ENCODE results near the gene AP4B1.

GRCh38 chr1:113876176-113876575, 28.4 kb downstream of the AP4B1 start:
- TF ChIP-seq, protein P1, sequence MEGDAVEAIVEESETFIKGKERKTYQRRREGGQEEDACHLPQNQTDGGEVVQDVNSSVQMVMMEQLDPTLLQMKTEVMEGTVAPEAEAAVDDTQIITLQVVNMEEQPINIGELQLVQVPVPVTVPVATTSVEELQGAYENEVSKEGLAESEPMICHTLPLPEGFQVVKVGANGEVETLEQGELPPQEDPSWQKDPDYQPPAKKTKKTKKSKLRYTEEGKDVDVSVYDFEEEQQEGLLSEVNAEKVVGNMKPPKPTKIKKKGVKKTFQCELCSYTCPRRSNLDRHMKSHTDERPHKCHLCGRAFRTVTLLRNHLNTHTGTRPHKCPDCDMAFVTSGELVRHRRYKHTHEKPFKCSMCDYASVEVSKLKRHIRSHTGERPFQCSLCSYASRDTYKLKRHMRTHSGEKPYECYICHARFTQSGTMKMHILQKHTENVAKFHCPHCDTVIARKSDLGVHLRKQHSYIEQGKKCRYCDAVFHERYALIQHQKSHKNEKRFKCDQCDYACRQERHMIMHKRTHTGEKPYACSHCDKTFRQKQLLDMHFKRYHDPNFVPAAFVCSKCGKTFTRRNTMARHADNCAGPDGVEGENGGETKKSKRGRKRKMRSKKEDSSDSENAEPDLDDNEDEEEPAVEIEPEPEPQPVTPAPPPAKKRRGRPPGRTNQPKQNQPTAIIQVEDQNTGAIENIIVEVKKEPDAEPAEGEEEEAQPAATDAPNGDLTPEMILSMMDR (IDR thresholded peaks at IDR 0.05) = no peak
- TF ChIP-seq POLR2A (IDR thresholded peaks at IDR 0.05) = no peak
